Stimulated activated CD4-positive, alpha-beta T cell treated with anti-CD3 and anti-CD28 coated beads, TNF-alpha, amount 100 ng/mL, for 4 hours (primary cell): ENCODE data around the gene C1orf167.

Experiments used
- DNase-seq, 3 experiments: peaks; one replicate each; pipeline ENCODE4 v3.0.0-alpha.2; 2020; ENCODE audit warnings: low read depth in 3 of 3

C1orf167 gene

DNA sequence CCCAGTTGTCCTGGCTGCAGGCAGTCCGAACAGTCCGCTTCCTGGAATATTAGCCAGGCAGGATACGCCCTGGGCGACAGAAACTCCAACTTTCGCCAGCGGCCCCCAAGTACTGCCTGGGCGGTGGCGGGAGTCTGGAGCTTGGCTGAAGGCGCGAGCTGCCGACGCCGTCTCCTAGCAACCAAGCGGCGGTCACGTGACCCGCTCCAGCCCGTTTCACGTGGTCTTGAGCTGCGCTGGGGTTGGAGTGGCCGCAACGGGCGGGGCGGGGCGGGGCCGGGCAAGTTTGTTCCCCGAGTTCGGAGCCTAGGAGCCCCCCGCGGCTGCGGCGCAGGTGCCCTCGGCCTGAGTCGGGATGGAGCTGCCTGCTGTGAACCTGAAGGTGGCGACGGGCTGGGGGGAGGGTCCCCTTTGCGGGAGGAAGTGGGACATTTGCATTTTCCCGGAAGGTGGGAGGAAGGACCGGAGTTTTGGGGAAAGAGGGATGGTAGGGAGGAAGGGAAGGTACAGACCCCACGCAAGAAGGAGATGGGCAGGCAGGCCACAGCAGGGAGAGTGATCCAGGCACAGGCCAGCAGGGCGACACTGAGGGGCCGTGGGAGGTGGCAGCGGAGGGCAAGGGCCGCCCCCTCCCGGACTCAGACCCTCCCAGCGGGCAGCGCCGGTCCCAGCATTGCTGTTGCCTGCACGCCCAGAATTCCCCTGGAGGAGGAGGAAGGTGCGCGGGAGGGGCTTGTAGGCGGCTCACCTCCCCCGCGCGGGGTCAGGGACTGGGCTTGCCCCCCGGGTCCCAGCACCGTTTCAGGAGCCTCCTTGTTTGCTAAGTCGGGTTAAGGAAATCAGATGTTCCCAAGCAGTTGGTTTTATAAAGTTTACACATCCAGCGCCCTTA lies 25.9 kb upstream of the C1orf167 start, which contains the start of gene AGTRAP:
Gene AGTRAP (plus strand): TSS at position 283 of the 892 bp plus-strand sequence. CDS start 73 bp downstream, at position 356.
- DNase-seq = peak; percentile 66 to 73 (median 71)

DNA sequence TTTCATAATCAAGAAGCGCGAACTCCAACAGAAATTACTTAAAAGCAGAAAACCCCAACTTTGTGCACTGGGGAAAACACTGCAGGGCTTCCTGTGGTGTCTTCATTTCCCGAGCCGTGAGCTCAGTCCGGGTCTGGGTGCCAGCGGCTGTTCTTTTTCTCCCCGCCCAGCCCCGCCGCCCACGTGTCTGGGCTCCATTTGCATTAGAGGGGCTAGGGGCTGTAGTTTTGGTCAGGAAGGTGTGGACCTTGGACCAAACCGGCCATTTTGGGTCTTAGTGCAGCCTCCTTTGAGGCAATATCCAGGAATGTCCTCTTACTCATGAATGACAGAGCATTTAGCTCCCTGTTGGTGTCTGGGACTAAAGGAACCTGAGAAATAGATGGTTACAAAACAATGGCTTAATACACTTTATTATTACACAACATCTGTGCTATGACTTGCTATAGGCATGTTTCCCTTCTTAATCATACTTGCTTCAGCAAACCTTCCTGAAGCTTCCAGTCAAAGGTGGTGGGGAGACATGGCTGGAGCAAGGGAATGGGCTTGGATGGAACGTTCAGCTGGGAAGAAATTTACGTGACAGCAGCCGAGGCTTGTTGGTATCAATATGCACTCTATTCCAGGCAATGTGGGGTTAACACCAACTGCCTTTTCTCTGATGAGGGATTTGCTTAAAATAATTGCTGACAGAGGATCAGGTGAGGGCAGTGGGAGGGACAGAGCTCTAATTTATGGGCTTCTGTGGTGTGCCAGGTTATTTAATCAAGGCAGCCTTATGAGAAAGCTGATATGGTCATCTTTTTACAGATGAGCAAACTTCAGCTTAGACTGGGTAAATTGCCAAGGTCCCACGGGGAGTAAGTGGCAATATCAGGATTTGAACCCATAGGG lies 25.0 kb upstream of the C1orf167 start:
- DNase-seq = no peak

GRCh38 chr1:11738096-11738495 lies 23.9 kb upstream of the C1orf167 start:
- DNase-seq = no peak

- no peak for DNase-seq
Measured at GRCh38 chr1:11738783-11739182, 23.2 kb upstream of the C1orf167 start.

- no peak for DNase-seq
Measured at GRCh38 chr1:11740258-11741192, 21.5 kb upstream of the C1orf167 start.

GRCh38 chr1:11741482-11741881 lies 20.5 kb upstream of the C1orf167 start:
- DNase-seq = no peak

GRCh38 chr1:11741919-11742558 lies 20.0 kb upstream of the C1orf167 start:
- no peak for DNase-seq

DNA sequence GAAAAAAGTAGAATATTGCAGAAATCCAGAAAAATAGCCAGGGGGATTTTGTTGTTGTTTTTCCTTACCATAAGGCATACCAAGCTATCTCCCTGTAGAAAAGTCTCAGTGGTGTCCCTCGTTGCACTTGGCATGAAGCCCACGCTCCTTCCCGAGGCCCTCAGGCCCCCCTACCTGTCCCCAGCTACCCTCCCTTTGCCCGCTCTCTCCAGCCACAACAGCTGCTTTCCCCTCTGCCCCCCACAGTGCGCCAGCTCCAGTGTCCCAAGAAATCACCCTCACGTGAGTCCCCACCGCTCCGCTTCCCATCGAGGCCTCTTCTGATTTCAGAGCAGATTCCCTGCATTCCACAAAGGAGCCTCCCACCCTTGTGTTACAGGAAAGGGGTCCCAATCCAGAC lies 17.7 kb upstream of the C1orf167 start:
- DNase-seq = no peak

GRCh38 chr1:11746092-11746491 lies 15.9 kb upstream of the C1orf167 start:
- DNase-seq = no peak

DNA sequence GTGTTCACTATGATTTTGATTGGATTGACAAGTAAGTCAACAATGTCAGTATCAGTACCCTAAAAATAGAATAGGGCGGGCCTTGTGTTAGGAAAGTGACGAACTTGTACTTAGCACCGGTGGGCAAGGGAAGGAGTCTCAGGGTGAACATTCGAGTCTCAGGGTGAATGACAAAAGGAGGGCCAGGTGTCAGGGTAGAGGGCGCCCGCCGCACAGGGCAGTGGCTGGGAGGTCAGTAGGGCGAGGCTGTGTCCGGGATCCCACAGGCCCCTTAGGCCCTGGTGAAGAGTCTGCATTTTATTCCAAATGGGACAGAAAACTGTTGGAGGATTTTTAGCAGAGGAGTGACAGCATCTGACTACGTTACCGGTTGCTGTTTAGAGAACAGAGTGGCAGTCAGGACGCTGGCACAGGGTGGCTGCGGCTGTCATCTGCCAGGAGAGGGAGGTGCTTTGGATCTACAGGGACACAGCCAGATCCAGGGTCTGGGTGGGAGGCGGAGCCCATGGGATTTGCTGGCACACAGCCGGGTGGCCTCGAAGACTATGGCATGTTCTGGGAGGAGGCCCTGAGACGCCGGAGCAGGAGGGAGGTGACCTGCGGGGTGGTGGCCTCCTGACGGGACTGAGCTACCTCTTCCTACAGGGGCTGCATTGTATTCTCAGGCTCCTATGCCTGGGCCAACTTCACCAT lies 15.1 kb upstream of the C1orf167 start:
- DNase-seq = no peak

GRCh38 chr1:11748294-11749202 lies 13.4 kb upstream of the C1orf167 start:
- no peak for DNase-seq

DNA sequence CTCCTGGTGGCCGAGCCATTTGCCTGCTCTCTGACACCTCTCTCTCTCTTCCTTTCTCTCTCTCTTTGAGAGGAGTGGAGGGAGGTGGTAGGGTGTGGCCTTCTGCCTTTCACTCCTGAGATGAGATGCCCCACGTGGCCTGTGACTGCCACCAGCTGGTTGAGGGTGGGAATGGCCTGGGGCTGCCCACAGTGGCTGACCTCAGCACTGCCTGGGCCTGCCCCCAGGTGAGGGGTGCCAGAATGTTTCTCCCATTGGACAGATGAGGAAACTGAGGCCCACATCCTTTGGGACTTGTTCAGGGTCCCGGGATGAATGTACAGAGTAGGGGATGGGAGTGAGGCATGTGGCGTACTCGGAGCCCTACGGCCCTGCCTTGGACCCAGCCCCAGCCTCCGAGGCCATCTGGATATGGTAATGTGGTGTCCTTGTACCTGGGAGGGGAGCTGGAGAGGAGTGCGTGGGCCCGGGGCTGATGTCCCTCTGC lies 12.7 kb upstream of the C1orf167 start:
- DNase-seq = no peak

- no peak for DNase-seq
Measured at GRCh38 chr1:11749996-11750395, 12.0 kb upstream of the C1orf167 start.

- DNase-seq = no peak
Measured at GRCh38 chr1:11751087-11751486, 10.9 kb upstream of the C1orf167 start.

DNA sequence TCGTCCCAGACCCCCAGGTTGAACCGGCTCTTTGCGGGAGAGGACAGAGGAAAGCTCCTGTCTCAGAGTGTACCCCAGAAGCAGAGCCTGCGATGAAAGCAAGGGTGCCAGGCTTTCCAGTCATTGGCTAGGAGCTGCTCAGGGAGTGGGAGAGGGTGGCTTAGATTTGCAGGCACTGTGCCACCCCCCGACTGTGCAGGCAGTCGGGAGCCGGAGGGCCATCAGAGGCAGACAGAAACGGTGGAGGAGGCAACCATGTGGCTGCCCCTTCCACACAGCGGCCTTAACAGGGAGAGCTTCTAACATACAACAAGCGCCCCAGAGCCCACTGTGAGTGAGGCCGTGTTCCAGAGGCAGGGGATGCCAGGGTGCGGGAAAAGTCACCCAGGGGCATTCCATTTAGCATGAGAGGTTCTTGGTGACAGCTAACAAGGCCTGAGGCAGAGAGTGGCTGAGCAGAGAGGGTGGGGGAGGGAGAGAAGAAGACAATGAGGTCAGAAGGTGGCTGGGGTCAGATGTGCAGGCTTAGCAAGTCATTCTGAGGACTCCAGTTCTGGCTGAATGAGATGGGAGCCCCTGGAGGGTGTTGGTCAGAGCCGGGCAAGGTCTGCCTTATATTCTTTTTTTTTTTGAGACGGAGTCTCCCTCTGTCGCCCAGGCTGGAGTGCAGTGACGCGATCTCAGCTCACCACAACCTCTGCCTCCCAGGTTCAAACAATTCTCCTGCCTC lies 9.5 kb upstream of the C1orf167 start:
- no peak for DNase-seq

DNA sequence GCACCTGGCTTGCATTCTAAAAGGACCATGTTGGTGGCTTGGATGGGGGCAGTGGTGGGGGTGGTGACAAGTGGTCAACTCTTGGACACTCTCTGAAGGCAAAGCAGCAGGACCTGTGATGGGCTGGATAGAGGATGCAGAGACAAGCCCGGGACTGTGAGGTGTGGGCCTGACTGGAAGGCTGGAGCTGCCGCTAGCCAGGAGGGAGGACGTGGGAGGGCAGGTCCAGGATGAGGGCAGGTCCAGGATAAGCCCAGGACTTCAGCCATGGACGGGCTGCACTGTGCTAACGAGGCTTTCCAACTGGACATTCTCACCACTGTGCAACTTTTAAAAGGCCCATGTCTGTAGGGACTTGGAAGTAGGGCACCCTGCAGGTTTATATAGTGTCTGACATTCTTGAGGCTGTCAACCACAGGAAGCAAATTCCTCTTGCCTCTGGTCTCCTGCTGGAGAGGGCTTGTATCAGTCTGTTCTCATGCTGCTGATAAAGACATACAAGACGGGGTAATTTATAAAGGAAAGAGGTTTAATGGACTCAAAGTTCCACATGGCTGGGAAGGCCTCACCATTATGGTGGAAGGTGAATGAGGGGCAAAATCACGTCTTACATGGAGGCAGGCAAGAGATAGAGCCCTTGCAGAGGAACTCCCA lies 8.3 kb upstream of the C1orf167 start:
- DNase-seq = no peak

DNA sequence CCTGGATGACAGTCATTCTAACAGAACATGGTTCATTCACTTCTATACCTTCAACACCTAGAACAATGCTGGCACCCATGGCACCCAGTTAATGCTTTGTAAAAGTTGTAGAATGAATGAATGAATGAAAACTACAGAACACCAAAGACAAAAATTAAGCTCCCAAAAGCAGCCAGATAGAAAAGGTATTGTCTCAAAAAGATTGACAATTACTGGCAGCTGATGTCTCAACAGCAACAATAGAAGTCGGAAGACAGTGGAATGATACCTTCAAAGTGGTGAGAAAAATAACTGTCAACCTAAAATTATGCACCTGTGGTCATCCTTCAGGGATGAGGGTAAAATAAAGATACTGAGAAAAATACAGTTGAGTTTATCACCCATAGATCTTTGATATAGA lies 4.9 kb upstream of the C1orf167 start:
- DNase-seq = no peak

DNA sequence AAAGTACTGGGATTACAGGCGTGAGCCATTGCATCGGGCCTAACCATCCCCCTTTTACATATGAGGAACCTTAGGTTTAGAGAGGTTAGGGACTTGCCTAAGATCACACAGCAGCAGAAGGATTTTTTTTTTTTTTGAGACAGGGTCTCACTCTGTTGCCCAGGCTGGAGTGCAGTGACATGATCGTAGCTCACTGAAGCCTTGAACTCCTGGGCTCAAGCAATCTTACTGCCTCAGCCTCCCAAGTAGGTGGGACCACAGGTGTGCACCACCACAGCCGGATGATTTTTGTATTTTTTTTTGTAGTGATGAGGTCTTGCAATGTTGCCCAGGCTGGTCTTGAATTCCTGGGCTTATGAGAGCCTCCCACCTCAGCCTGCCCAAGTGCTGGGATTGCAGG lies 2.2 kb upstream of the C1orf167 start:
- no peak for DNase-seq
